Right atrium auricular region (tissue), 2 donors: ENCODE data around the gene PLA2G2D. TPM values are rescaled to one million over a fixed set of nuclear protein-coding genes. Genes with fewer than 3 reads are reported as not detected.

ENCODE experiments used
- DNase-seq: peaks from one replicate; pipeline ENCODE4 v3.0.0-alpha.2; 2019; ENCODE audit warnings: low spot score
- H3K27ac ChIP-seq, 2 donors: fragments of 200-600 bp; sonication (generic); 1 replicate in 1 of 2; 2 replicates in 1 of 2; pipeline ENCODE4 v1.5.1; 2016 to 2019
- H3K27me3 ChIP-seq, 2 donors: fragments of 200-600 bp; sonication (generic); one replicate each; pipeline versions ENCODE4 v1.5.1 to v1.6.0; 2017 to 2019
- H3K36me3 ChIP-seq: fragments of 200-600 bp; sonication (generic); one replicate; pipeline ENCODE4 v1.5.1; 2016
- H3K4me1 ChIP-seq, 2 donors: fragments of 200-600 bp; sonication (generic); one replicate each; pipeline versions ENCODE4 v1.5.1 to v1.6.0; 2017 to 2019
- H3K4me3 ChIP-seq, 2 donors: fragments of 200-600 bp; sonication (generic); 1 replicate in 1 of 2; 2 replicates in 1 of 2; pipeline ENCODE4 v1.5.1; 2017 to 2019; ENCODE audit warnings: mild to moderate bottlenecking in 1 of 2, moderate library complexity in 1 of 2
- H3K9me3 ChIP-seq, 2 donors: fragments of 200-600 bp; sonication (generic); one replicate each; pipeline ENCODE4 v1.5.1; 2019
- total RNA-seq, 2 donors: library from RNA; depleted of rRNA; stranded (reverse); fragments of >200 nt; gene quantifications; one replicate each; pipeline ENCODE4 v1.1.0, GENCODE V29; 2016
- TF ChIP-seq, protein P1 (sequence below), 2 donors: fragments of 200-600 bp; sonication (generic); IDR thresholded peaks; one replicate each; pipeline ENCODE4 v1.5.1; 2019; ENCODE audit warnings: antibody characterized with exemption in 2 of 2

PLA2G2D gene
- total RNA-seq, 2 donors from 2014 or later = not detected

DNA sequence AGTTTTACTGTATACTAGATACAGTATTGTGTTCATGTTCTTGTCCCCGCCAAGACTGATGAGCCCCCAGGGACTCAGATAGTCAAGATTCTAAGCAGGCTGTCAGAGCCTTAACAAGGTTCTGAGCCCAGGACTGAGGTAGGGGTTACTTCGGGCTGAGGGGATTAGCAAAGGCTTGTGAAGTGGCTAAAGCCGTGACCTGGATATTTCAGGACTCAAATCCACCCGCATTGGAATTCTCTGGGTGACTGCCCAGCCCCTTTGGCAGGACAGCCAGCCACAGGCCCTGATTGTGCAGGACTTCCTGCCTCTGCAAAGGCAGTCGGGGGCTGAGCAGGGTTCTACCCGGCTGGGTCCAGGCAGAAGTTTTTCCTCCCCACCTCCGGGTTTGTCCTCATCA lies 49.5 kb downstream of the PLA2G2D start, which contains the start of gene PLA2G5:
PLA2G5 (plus strand) TSS at position 321 of the 400 bp plus-strand sequence. CDS start 14,637 bp downstream, outside the sequence.
- H3K27me3 ChIP-seq = no peaks in the 10 kb centered on the region
- peak; percentile 92 for DNase-seq
- no peaks in the 10 kb centered on the region for H3K9me3 ChIP-seq
- TF ChIP-seq, protein P1, sequence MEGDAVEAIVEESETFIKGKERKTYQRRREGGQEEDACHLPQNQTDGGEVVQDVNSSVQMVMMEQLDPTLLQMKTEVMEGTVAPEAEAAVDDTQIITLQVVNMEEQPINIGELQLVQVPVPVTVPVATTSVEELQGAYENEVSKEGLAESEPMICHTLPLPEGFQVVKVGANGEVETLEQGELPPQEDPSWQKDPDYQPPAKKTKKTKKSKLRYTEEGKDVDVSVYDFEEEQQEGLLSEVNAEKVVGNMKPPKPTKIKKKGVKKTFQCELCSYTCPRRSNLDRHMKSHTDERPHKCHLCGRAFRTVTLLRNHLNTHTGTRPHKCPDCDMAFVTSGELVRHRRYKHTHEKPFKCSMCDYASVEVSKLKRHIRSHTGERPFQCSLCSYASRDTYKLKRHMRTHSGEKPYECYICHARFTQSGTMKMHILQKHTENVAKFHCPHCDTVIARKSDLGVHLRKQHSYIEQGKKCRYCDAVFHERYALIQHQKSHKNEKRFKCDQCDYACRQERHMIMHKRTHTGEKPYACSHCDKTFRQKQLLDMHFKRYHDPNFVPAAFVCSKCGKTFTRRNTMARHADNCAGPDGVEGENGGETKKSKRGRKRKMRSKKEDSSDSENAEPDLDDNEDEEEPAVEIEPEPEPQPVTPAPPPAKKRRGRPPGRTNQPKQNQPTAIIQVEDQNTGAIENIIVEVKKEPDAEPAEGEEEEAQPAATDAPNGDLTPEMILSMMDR (IDR thresholded peaks at IDR 0.05) = no peak
- peak within 1 kb of the TSS; percentile 88 to 91 for H3K27ac ChIP-seq
- H3K4me3 ChIP-seq = peak within 1 kb of the TSS; percentile 51 to 55
- peaks cover 1 to 55% of the 10 kb centered on the region in 2 donors for H3K4me1 ChIP-seq
- peaks cover 9% of the 10 kb centered on the region for H3K36me3 ChIP-seq

DNA sequence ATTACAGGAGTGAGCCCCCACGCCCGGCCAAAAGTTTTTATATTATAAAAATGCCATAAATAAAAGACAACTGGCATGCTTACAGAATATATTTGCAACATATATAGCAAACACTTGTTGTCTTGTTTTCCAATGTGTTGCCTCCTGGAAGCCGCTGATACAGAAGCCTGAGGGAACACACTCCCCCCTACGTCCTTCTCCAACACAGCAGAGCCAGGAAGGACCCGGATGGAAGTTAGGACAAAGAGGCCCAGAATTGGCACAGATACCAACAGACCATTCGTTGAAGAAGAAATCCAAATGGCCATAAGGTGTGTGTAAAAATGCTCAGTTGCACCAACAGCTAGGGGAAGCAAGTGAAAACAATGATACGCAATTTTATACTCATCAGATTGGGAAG lies 50.6 kb downstream of the PLA2G2D start:
- peak overlapping the region in 1 of 2 donors; percentile 91 for H3K27ac ChIP-seq

DNA sequence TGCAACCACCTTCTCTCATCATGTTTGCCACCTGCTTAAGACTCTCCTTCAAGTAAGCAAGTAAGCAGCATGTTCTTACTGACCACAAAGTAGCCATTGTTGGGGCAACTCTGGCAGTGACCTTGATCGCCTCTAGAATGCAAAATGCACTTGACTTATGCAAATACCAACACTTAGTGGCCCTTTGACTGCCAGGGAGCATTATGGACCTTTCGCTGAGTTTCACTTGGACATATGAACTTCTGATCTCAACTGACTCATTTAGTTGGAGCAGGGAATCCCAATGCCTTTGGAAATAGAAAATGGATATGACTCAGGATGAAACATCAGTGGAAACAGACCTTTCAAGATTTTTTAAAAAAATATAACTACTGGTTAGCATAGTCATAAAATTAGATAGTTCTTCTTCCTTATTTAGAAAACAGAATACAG lies 55.5 kb downstream of the PLA2G2D start:
- Histone ChIP-seq H3K4me1 (peaks cover 0 to 15% of the 10 kb centered on the region in 2 donors), H3K27me3 (no peaks in the 10 kb centered on the region), H3K36me3 (peaks cover 7% of the 10 kb centered on the region), H3K9me3 (no peaks in the 10 kb centered on the region), H3K27ac (no peak overlapping the region), H3K4me3 (no peak overlapping the region)
- TF ChIP-seq, protein P1 (IDR thresholded peaks at IDR 0.05) = no peak
- DNase-seq = no peak

More for the DNA sequence above, 50.6 kb downstream of the PLA2G2D start:
- Histone ChIP-seq H3K4me3 (no peak overlapping the region), H3K4me1 (peaks cover 0 to 43% of the 10 kb centered on the region in 2 donors), H3K27me3 (no peaks in the 10 kb centered on the region), H3K9me3 (no peaks in the 10 kb centered on the region), H3K36me3 (peaks cover 9% of the 10 kb centered on the region)
- DNase-seq = peak; percentile 47
- TF ChIP-seq, protein P1 (IDR thresholded peaks at IDR 0.05) = no peak

Other genes starting within 250 kb of the PLA2G2D start
- 10 to 100 TPM in 1 of 2 donors, 1 to 10 TPM in 1; 2.4 to 31.6 TPM for gene OTUD3, start 237.1 kb downstream of the PLA2G2D start, total RNA-seq
- gene PLA2G2E, start 195.9 kb downstream of the PLA2G2D start, total RNA-seq = not detected
- 1,000 to 10,000 TPM in 1 of 2 donors, 100 to 1,000 TPM in 1; 185 to 1,320 TPM for gene PLA2G2A, start 139.9 kb downstream of the PLA2G2D start, total RNA-seq
- 100 to 1,000 TPM; 115 to 149 TPM for gene PLA2G5, start 49.3 kb downstream of the PLA2G2D start, total RNA-seq
- gene PLA2G2F, start 19.8 kb upstream of the PLA2G2D start, total RNA-seq = not detected
- gene UBXN10, start 66.6 kb upstream of the PLA2G2D start, total RNA-seq = 1 to 10 TPM; 2.7 to 7.3 TPM
- gene PLA2G2C, start 67.0 kb upstream of the PLA2G2D start, total RNA-seq = not detected
- under 1 TPM; 0.22 to 0.43 TPM for gene VWA5B1, start 171.3 kb upstream of the PLA2G2D start, total RNA-seq